ENCODE results near the gene ANK3.
"Not testable (repeated sequence)": the region's sequence is repeated elsewhere in the genome, so short reads cannot be mapped to it uniquely, and the experiment has no call there.

ANK3 gene

GRCh38 chr10:60299961-60300883, 89.5 kb downstream of the ANK3 start:
- DNase-seq, result no peak

GRCh38 chr10:60299390-60299778, 90.3 kb downstream of the ANK3 start:
- no peak for DNase-seq

GRCh38 chr10:60298408-60299389, 91.0 kb downstream of the ANK3 start:
- DNase-seq, result no peak

DNA sequence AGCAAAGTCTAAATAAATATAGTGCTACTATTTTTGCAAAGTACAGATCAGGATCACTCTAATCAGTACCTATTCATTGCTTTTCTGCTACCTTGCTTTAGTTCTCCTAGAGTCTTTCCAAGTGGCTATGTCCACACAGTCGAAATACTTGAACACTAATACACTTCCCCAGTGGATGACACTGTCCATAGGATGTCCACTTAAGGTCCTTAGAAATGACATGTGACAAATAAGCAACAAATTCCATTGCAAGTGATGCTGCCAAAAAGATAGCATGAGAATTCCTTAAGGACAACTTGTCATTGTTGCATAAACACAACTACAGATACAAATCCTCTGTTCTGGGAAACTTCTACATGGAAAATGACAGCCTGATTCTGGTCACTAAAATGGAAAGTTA, 93.6 kb downstream of the ANK3 start:
- DNase-seq, result no peak

DNA sequence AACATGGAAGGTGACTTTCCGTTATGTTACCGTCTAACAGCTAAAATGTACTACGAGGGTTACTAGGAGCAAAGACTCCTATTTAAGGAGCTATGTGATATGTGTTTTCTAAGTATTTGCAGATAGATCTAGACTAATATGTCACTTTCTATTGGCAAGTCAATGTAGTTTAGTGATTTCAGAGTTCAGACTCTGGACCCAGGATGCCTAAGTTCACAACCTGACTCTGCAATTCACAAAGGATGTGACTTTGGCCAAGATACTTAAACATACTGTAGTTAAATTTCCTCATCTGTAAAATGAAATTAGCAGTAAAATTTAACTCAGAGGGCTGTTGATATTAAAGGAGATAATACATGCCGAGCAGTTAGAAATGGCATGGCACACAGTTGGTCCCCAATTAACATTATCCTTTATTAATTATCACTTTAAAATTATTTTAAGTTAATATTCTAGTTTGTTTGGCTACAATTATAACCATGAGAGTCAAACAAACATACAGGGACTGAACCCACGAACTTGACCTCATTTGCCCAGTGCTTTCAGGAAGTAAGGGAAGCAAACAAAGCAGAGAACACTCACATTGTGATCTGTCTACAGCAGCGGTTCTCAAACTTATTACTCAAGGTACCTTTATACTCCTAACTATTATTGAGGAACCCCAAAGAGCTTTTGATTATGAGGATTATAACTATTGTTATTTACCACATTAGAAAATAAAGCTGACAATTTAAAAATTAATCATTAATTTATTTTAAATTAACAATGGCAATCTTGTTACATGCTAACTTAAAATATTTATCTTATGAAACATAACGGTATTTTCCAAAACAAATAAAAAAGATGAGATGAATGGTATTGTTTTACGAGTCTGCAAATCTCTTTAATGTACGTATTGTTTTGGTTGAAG, 94.4 kb downstream of the ANK3 start:
- no peak for DNase-seq

GRCh38 chr10:60293581-60294175, 96.0 kb downstream of the ANK3 start:
- no peak for DNase-seq

DNA sequence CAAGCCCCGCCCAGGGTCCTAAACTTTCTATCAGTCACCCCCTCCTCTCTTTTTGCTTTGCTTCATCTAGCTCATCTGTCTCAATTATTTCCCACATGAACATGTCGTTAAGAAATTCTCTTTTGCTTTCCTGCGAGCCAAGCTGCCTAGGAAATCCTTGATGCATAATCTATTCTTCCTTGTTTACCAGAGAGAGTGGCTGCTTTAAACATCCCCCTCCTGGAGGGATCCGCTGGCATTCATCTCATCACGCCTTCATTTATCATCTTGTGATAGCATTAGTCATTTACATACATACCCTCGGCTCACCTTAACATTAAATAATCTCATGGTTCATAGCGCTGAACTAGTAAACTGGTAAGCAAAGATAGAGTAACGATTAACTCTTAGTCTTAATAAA, 96.7 kb downstream of the ANK3 start:
- no peak for DNase-seq

- DNase-seq, result not testable (repeated sequence)
These were observed 97.1 kb downstream of the ANK3 start for GRCh38 chr10:60292536-60292935.

DNA sequence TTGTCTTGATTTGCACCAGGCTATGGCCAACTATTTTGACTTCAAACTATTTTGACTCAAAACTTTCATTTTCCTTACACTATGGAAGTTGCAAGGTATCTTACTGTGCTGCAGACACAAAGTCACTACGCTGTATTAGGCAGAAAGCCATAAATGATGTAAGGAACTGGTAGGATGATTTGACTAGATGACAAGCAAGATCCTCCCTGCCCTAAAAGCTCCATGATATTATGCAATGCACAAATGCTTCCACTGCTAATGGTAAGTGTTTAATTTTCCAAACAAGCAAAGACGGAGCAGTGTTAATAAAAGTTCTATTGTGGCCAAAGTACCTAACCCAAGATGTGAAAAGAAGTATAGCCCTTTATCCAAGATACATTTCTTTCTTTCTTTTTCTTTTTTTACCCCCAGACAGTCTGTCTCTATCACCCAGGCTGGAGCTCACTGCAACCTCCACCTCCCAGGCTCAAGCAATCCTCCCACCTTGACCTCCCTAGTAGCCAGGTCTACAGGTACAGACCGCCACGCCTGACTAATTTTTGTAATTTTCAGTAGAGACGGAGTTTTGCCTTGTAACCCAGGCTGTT, 98.2 kb downstream of the ANK3 start:
- DNase-seq, result no peak

DNA sequence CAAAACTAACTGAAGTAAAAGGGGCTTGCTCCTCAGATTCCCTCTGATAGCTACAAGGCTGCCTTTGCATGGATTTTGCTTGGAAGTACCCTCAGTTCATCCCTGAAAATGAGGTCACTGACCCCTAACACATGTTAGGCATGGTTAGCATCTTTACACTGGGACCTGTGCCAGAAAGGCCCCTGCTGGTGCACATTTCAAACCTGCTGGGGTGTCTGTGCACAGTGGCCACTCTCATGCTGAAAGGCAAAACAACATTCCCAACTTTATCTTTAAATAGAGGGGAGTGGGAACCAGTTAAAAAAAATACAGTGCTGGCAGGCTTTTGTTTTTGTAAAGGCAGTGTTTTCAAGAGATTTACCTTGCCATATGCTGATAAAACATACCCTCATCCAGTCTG, 99.1 kb downstream of the ANK3 start:
- no peak for DNase-seq

DNA sequence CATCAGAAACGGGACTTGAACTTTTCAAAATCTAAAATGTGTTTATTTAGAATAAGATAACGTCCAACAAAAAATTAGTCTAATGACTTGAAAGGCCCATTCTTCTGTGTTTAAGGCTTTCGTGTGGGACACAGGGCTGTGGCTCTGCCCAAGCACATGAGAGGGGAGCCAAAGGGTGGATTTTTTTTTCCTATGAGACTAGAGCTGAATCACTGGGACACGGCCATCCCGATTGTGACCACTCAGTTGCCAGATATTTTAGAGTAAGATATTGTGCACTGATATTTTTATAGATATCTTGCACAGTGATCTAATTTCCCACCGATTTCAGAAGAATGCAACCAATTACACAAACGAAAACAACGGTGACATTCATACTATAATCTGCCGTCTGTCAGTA, 99.9 kb downstream of the ANK3 start:
- DNase-seq, result no peak

- no peak for DNase-seq
These were observed 101.4 kb downstream of the ANK3 start for GRCh38 chr10:60288256-60288655.

DNA sequence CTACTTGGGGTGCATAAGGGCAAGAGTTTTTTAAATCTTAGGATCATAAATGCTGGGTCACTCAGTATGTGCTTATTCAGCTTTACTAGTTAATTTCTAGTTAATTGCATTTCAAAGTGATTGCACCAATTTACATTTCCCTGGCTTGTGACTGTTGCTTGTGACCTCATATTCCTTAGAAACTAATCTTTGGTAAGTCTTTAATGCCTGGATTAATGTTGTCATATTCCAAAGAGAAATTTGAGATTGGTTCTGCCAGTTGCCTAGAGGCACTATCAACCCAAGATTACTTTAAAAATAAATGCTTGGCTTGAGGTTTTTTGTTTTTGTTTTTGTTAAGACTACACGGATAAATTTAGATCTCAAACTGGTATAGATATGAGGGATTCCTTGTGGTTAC, 103.1 kb downstream of the ANK3 start:
- no peak for DNase-seq

GRCh38 chr10:60283397-60283796, 106.3 kb downstream of the ANK3 start:
- DNase-seq, result no peak

DNA sequence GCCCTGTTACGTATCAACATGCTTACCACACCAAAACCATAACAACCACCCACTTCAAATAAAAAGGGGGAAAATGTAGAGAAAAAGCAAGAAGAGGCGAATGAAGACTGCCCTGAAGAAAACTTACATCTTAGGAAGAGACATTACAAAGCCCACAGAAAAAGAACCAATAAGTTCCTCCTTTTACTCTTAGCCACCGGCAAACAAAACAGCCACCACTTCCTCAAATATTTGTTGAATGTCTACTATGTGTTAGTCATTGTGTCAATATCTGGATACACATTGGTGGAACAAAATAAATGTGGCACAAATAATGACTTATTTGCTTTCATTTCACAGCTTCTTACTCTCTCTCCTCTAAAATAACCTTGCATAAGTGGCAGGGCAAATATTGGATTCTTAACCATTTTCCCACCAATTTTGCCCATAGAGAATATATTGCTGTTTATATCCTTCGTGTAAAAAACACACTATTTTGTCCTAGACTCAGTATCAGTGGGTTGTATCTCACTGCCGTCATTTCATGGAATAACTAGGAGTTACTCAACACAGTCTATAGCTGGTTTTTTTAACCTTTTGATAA, 106.8 kb downstream of the ANK3 start:
- no peak for DNase-seq

GRCh38 chr10:60281792-60282353, 107.8 kb downstream of the ANK3 start:
- no peak for DNase-seq

- no peak for DNase-seq
These were observed 108.3 kb downstream of the ANK3 start for GRCh38 chr10:60281331-60281730.

- DNase-seq, result no peak
These were observed 109.2 kb downstream of the ANK3 start for GRCh38 chr10:60280475-60280874.

DNA sequence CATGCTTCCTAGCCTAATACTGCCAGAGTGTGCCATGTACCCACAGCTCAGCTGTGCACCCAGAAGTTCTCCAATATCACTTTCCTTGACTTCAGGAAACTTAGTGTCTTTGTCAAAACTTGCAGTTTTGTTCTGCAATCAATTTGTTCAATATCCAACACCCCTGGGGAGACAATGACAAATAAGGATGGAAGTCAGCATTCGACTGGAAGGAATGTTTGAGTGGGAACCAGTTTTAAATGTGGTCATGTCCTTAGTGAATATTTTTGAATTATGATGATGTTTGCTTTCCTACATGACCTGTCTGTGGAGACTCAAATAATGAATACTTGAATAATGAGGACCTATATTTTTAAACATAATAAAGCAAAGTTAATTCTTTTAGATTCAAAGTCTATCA, 112.0 kb downstream of the ANK3 start:
- no peak for DNase-seq

- DNase-seq, result no peak
These were observed 113.4 kb downstream of the ANK3 start for GRCh38 chr10:60276232-60276631.

Data from activated CD4-positive, alpha-beta T cell treated with anti-CD3 and anti-CD28 coated beads, Interleukin-2, amount 50 U/mL, for 4 hours (primary cell).